Dendritic cell treated with granulocyte-macrophage colony-stimulating factor and Interleukin-4, amounts not matched to agents 40 ng/mL and 50 ng/mL, for 4 days (primary cell): Measurements from ENCODE around the gene CHFR.
A peak's percentile ranks its signal among the peaks of the same experiment; 100 is the strongest.
"Not testable (repeated sequence)": the region's sequence is repeated elsewhere in the genome, so short reads cannot be mapped to it uniquely, and the experiment has no call there.

Source experiments
- H3K27ac Mint-ChIP-seq: one replicate; pipeline ENCODE4 v1.8.0; 2022; ENCODE audit warnings: mild to moderate bottlenecking, mixed read lengths
- H3K27me3 Mint-ChIP-seq: one replicate; pipeline ENCODE4 v1.8.0; 2022; ENCODE audit warnings: mild to moderate bottlenecking, mixed read lengths
- H3K36me3 Mint-ChIP-seq: one replicate; pipeline ENCODE4 v1.8.0; 2022; ENCODE audit warnings: low read depth, mixed read lengths
- H3K4me1 Mint-ChIP-seq: one replicate; pipeline ENCODE4 v1.8.0; 2022; ENCODE audit warnings: low read depth, mixed read lengths
- H3K4me3 Mint-ChIP-seq: one replicate; pipeline ENCODE4 v1.8.0; 2022; ENCODE audit warnings: mild to moderate bottlenecking, moderate library complexity, mixed read lengths
- H3K9me3 Mint-ChIP-seq: one replicate; pipeline ENCODE4 v1.8.0; 2022; ENCODE audit warnings: mixed read lengths
- intact Hi-C: fragments of 100-400 bp; cut with micrococcal nuclease; formaldehyde crosslinking; loops from one replicate; pipeline ENCODE4 v1.15.0; 2022

Gene CHFR

DNA sequence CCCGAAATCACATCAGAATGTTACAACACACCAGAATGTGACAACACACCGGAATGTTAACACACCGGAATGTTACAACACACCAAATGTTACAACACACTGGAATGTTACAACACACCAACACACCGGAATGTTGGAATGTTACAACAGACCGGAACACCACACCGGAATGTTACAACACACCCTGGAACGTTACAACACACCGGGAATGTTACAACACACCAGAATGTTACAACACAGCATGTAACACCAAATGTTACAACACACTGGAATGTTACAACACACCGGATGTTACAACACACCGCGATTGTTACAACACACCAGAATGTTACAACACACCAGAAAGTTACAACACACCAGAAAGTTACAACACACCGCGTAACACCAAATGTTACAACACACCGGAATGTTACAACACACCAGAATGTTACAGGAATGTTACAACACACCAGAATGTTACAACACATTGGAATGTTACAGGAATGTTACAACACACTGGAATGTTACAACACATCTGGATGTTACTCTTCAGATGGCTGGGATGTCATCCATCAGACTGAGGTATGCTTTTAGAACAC lies 21.1 kb downstream of the CHFR start:
- peaks cover 95% of the 10 kb centered on the region for H3K36me3 Mint-ChIP-seq
- no peaks in the 10 kb centered on the region for H3K4me1 Mint-ChIP-seq
- intact Hi-C loops: no loop called here
- H3K4me3 Mint-ChIP-seq: no peak overlapping the region
- no peaks in the 10 kb centered on the region for H3K27me3 Mint-ChIP-seq
- no peak overlapping the region for H3K27ac Mint-ChIP-seq
- H3K9me3 Mint-ChIP-seq: peaks cover 28% of the 10 kb centered on the region

- Mint-ChIP-seq H3K27ac (no peak overlapping the region), H3K9me3 (peaks cover 9% of the 10 kb centered on the region), H3K4me1 (no peaks in the 10 kb centered on the region), H3K27me3 (no peaks in the 10 kb centered on the region), H3K36me3 (peaks cover 95% of the 10 kb centered on the region), H3K4me3 (no peak overlapping the region)
- intact Hi-C loops: no loop called here
Measured at GRCh38 chr12:132861558-132861957, 25.8 kb downstream of the CHFR start.

DNA sequence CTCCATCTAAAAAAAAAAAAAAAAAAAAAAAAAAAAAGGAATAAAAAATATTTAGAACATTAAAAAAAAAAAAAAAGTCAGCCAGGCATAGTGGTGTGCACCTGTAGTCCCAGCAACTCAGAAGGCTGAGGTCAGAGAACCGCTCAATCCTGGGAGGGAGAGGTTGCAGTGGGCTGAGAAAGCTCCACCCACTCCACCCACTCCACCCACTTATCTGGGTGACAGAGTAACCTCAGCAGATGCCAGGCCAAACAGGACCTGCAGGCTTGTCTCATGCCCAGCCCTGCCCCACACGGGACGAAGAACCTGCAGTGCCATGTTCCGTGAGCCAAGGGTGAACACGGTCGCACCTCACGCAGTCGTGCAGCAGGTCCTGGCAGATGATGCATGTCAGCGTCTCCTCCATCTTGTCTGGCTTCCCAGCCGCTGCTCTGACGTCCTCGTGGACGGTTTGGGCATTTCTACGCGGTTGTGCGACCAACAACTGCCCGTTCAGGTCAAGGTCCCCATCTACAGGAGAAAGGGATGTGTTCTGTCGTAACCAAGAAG lies 28.6 kb downstream of the CHFR start:
- no peak overlapping the region for H3K4me3 Mint-ChIP-seq
- no peaks in the 10 kb centered on the region for H3K27me3 Mint-ChIP-seq
- H3K4me1 Mint-ChIP-seq: no peaks in the 10 kb centered on the region
- peaks cover 100% of the 10 kb centered on the region for H3K36me3 Mint-ChIP-seq
- intact Hi-C loops: no loop called here
- H3K9me3 Mint-ChIP-seq: no peaks in the 10 kb centered on the region
- no peak overlapping the region for H3K27ac Mint-ChIP-seq

DNA sequence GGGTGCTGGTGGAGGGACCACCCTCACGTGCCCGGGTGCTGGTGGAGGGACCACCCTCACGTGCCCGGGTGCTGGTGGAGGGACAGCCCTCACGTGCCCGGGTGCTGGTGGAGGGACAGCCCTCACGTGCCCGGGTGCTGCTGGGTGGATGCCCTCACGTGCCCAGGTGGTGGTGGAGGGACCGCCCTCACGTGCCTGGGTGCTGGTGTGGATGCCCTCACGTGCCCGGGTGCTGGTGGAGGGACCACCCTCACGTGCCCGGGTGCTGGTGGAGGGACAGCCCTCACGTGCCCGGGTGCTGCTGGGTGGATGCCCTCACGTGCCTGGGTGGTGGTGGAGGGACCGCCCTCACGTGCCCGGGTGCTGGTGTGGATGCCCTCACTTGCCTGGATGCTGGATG lies 30.4 kb downstream of the CHFR start:
- H3K36me3 Mint-ChIP-seq: peaks cover 100% of the 10 kb centered on the region
- H3K4me1 Mint-ChIP-seq, intact Hi-C loops, H3K4me3 Mint-ChIP-seq, H3K27me3 Mint-ChIP-seq, H3K27ac Mint-ChIP-seq, H3K9me3 Mint-ChIP-seq: not testable (repeated sequence)

GRCh38 chr12:132856581-132856980 lies 30.8 kb downstream of the CHFR start:
- Mint-ChIP-seq H3K4me3 (no peak overlapping the region), H3K4me1 (no peaks in the 10 kb centered on the region), H3K9me3 (no peaks in the 10 kb centered on the region), H3K27me3 (no peaks in the 10 kb centered on the region), H3K27ac (no peak overlapping the region), H3K36me3 (peaks cover 100% of the 10 kb centered on the region)
- intact Hi-C loops: no loop called here

- H3K4me1 Mint-ChIP-seq, H3K27me3 Mint-ChIP-seq, H3K4me3 Mint-ChIP-seq, H3K27ac Mint-ChIP-seq, intact Hi-C loops, H3K9me3 Mint-ChIP-seq: not testable (repeated sequence)
- H3K36me3 Mint-ChIP-seq: peaks cover 100% of the 10 kb centered on the region
Measured at GRCh38 chr12:132855211-132855610, 32.2 kb downstream of the CHFR start.

DNA sequence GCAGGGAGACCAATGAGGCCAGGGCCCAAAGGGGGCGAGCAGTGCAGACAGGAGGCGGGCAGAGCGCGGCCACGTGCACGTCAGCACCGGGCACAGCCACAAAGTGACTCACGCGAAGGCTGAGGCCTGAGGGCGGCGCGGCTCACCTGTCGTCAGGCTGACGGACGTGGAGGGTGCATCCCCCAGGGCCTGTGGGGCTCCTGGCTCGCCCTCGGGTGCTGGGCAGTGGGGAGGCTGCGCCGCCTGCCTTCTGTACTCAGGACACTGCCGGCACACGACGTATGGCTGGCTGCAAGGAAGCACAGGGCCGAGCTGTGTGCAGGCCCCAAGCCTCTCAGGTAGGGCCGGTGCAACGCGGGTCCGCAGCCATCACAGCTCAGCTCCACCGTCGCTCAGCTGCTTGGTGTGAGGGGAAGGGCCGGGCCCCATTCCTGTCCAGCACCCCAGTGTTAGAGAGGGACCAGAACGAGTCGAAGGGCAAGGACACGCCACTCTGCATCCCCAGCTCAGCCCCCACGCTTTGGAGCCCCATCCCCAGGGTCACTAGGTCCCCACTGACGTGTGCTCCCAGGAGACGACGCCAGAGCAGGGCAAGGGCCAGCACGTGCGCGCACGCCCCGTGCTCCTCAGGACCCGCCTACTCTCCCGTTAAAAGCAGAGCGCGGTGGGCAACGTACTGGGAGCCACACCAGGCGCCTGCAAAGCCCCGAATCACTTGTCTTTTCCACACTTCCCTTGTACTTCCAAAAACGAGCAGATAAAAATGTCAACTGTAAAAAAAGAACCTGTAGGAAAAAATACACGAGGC lies 33.9 kb downstream of the CHFR start:
- H3K27me3 Mint-ChIP-seq: no peaks in the 10 kb centered on the region
- intact Hi-C loops: no loop called here
- H3K36me3 Mint-ChIP-seq: peaks cover 100% of the 10 kb centered on the region
- H3K9me3 Mint-ChIP-seq: no peaks in the 10 kb centered on the region
- peak overlapping the region; percentile 45 for H3K27ac Mint-ChIP-seq
- H3K4me3 Mint-ChIP-seq: no peak overlapping the region
- no peaks in the 10 kb centered on the region for H3K4me1 Mint-ChIP-seq

DNA sequence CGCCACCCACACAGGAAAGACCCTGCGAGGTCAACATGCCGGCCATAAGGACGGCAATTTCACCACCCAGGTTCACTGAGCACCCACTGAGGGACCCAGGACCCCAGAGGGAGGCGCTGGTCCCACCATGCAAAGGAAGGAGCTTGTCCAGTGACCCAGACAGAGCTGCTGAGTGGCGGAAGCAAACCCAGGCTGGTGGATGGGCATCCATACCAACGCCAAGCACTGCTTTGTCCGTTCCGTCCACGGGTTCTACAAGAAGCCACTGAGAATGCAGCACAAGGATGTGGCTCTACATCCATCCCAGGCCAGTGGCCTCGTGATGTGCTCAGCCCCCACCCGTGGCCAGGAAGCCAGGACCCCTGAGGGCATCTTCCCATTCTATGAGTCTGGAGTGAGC lies 34.9 kb downstream of the CHFR start:
- H3K4me3 Mint-ChIP-seq: no peak overlapping the region

DNA sequence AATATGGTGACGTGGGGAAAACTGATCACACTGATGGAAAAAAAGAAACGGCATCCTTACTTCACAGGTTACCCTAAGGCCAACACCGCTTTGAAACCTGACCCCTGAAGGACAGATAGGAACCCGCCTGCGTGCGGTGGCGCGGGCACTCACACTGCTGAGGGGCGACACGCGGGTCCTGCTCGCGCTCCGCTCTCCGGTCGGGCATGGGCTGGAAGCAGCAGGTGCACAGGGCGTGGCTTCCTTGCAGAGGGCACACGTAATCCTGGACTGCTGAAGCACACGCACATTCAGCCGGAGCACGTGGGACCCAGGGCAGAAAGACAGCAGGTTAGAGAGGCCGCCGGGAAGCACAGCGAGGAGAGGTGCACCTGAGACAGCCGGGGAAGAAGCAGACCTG lies 35.9 kb downstream of the CHFR start:
- no peak overlapping the region for H3K27ac Mint-ChIP-seq
- peaks cover 100% of the 10 kb centered on the region for H3K36me3 Mint-ChIP-seq
- H3K4me1 Mint-ChIP-seq: no peaks in the 10 kb centered on the region
- H3K27me3 Mint-ChIP-seq: no peaks in the 10 kb centered on the region
- H3K9me3 Mint-ChIP-seq: no peaks in the 10 kb centered on the region
- H3K4me3 Mint-ChIP-seq: no peak overlapping the region
- intact Hi-C loops: no loop called here

More for the DNA sequence above, 34.9 kb downstream of the CHFR start:
- Mint-ChIP-seq H3K4me1 (no peaks in the 10 kb centered on the region), H3K9me3 (no peaks in the 10 kb centered on the region), H3K36me3 (peaks cover 100% of the 10 kb centered on the region), H3K27me3 (no peaks in the 10 kb centered on the region), H3K27ac (no peak overlapping the region)
- intact Hi-C loops: no loop called here

- Mint-ChIP-seq H3K27ac (no peak overlapping the region), H3K4me3 (no peak overlapping the region), H3K9me3 (no peaks in the 10 kb centered on the region), H3K4me1 (no peaks in the 10 kb centered on the region), H3K36me3 (peaks cover 100% of the 10 kb centered on the region), H3K27me3 (no peaks in the 10 kb centered on the region)
- intact Hi-C loops: no loop called here
Measured at GRCh38 chr12:132850291-132850690, 37.1 kb downstream of the CHFR start.

- H3K4me1 Mint-ChIP-seq: no peaks in the 10 kb centered on the region
- no peaks in the 10 kb centered on the region for H3K27me3 Mint-ChIP-seq
- H3K4me3 Mint-ChIP-seq: no peak overlapping the region
- H3K27ac Mint-ChIP-seq: no peak overlapping the region
- peaks cover 100% of the 10 kb centered on the region for H3K36me3 Mint-ChIP-seq
- H3K9me3 Mint-ChIP-seq: no peaks in the 10 kb centered on the region
- intact Hi-C loops: no loop called here
Measured at GRCh38 chr12:132848521-132848920, 38.9 kb downstream of the CHFR start.

DNA sequence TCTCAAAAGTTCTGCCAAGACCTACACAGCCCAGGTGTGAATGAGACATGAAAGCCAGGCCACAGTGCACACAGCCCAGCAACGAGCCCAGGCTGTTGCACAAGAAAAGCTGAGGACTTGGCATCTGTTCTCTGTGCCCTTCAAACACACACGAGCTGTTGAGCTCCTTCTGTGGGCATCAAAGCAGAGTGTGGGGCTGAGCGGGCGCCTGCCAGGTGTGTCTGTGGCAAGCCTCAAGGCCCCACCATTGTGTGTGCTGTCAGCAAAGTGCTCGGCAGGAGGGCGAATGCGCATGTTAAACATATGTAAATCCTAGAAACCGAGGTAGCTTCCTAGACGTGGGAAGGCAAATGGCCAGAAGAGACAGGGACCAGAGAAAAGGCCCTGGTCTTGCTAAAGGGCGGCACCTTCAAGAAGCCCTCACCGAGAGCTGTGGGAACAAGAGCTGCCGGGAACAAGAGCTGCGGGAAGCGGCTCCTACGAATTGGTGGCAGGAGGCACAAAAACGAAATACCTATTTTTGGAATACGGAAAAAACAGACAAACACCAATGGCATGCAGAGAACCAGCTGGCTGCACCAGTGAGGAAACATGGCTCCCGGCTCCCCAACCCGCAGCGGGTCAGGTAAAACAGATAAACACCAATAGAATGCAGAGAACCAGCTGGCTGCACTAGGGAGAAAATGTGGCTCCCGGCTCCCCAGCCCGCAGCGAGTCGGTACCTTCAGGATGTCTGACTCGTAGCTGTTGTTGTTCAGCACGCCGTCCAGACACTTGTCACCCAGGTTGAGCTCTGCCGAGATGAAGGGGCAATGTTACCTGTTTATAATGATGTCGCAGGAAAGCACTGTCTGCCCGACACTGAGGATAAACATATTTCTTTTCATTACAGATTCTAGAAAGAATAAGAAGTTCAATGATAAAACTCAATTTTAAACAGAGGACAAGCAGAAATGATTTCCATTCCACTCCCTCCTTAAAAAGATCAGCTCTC lies 39.7 kb downstream of the CHFR start:
- intact Hi-C loops: no loop called here
- Mint-ChIP-seq H3K27me3 (no peaks in the 10 kb centered on the region), H3K4me1 (no peaks in the 10 kb centered on the region), H3K36me3 (peaks cover 100% of the 10 kb centered on the region), H3K9me3 (no peaks in the 10 kb centered on the region), H3K4me3 (no peak overlapping the region), H3K27ac (no peak overlapping the region)

DNA sequence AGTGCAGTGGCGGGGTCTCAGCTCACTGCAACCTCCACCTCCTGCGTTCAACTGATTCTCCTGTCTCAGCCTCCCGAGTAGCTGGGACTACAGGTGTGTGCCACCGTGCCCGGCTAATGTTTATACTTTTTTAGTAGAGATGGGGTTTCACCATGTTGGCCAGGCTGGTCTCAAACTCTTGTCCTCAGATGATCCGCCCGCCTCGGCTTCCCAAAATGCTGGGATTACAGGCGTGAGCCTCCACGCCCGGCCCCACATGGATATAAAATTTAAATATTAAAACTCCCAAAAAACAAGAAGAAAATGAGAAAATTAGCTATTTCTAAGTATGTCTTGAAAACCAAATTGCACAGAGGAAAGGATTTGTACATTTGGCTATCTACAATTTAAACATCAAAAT lies 42.7 kb downstream of the CHFR start:
- H3K27me3 Mint-ChIP-seq, H3K27ac Mint-ChIP-seq, H3K4me1 Mint-ChIP-seq, H3K4me3 Mint-ChIP-seq, H3K9me3 Mint-ChIP-seq, intact Hi-C loops: not testable (repeated sequence)
- peaks cover 100% of the 10 kb centered on the region for H3K36me3 Mint-ChIP-seq
